IPS-18c (cell line): Measurements from ENCODE around the gene ERG.

Experiments
- H3K4me3 ChIP-seq: 2 replicates; pipeline ENCODE4 v1.7.0; 2013; ENCODE audit warnings: low read depth, mild to moderate bottlenecking, low read length, moderate library complexity; ENCODE audit not compliant: insufficient read depth
- H3K9me3 ChIP-seq: one replicate; pipeline ENCODE4 v1.6.1; 2013; ENCODE audit warnings: mild to moderate bottlenecking, low read length, moderate library complexity; ENCODE audit not compliant: control insufficient read depth, insufficient read depth

ERG gene

DNA sequence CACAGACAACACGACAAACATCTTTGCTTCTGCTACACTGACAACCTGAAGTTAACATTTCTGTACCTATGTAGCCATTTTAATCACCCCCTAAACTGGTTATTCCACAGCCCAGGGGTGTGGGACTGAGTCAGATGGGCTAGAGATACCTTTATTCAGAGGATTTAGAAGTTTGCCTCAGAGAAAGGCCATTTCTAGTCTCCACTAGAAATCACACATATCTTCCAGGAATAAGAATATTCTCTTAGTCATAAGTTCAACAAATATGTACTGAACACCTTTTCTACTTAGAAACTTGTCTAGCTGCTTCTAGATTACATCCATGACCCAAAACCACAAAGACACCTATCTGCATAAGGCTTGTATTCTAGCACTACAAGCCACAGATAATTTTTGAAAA is 38.8 kb downstream of the ERG start:
- H3K4me3 ChIP-seq, result no peak overlapping the region
- no peaks in the 10 kb centered on the region for H3K9me3 ChIP-seq

DNA sequence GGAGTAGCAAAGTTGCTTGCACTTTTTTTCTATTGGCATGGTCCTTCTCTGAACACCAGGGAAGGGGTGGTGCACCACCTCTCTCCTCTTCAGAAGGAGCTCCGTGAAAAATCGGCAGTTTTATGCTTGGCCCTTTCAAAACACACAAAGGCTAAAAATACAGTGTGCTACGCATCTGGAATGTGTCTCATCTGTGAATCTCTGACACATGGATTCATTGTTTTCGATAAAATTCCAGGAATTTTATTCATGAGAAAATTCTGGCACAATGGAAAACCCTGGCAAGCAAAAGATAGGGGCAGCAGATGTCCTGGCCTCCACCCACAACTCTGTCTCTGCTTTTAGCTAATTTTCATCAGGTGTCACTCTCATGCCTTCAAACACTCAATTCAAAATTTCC is 42.9 kb downstream of the ERG start:
- Histone ChIP-seq H3K9me3 (no peaks in the 10 kb centered on the region), H3K4me3 (no peak overlapping the region)

GRCh38 chr21:38454702-38455101 is 43.6 kb downstream of the ERG start:
- no peaks in the 10 kb centered on the region for H3K9me3 ChIP-seq
- H3K4me3 ChIP-seq, result no peak overlapping the region

DNA sequence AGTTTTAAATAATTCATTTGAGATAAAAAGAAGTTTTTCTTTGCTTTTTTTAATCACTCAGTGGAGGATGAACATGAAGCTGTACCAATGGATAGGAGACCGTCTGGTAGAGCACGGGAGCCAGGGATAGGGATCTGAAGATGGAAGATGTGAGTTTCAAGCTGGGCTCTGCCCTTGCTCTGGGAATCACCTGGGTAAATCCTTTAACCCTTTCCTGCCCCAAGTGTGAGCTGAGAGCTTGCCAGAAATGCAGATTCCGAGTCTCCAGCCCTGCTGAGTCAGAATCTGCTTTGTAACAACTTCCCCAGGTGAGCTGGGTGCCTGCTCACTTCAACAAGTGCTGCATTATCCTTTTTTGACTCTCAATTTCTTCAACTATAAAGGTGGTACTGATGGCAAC is 44.1 kb downstream of the ERG start:
- no peak overlapping the region for H3K4me3 ChIP-seq
- no peaks in the 10 kb centered on the region for H3K9me3 ChIP-seq

GRCh38 chr21:38448671-38449385 is 49.4 kb downstream of the ERG start:
- Histone ChIP-seq H3K9me3 (no peaks in the 10 kb centered on the region), H3K4me3 (no peak overlapping the region)

DNA sequence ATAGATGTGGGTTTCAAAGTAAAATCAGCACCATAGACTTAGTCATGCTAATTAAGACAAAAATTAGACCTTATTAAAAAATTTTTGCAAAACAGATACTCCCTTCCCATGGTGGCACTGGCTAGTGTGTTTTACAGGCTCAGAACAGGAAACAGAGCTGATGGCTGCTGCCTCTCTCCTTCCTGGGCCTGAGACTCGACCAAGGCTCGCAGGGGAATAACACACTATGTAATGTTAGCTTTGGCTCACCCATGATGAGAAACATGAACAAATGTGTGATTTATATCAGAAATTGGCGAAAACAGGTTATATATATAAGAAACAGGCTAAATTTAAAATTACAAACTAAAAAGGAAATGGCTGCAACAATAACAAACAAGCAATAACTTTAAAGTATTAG is 50.7 kb downstream of the ERG start:
- Histone ChIP-seq H3K4me3 (no peak overlapping the region), H3K9me3 (no peaks in the 10 kb centered on the region)

- Histone ChIP-seq H3K4me3 (no peak overlapping the region), H3K9me3 (no peaks in the 10 kb centered on the region)
Measured at GRCh38 chr21:38444691-38445090, 53.6 kb downstream of the ERG start.

DNA sequence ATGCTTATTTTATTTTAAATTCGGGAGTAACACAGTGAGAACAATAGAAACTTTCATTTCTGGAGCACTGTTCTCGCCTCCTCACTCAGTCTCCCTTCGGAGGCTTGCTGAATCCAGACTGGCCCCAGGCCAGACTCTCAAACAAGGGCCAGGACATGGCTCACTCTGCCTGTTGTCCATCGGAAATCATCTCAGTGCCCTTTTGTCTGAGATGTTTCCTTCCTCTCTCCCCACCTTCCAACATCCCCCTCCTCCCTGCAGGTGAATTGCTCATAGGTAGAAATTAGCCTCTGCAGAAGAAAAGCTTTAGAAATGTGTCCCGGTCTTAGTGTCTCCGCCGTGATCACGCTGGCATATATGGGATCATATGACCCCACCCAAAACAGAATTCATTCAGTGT is 55.2 kb downstream of the ERG start:
- no peaks in the 10 kb centered on the region for H3K9me3 ChIP-seq

GRCh38 chr21:38441153-38441552 is 57.1 kb downstream of the ERG start:
- Histone ChIP-seq H3K4me3 (no peak overlapping the region), H3K9me3 (no peaks in the 10 kb centered on the region)

More for the DNA sequence above, 55.2 kb downstream of the ERG start:
- H3K4me3 ChIP-seq, result no peak overlapping the region

GRCh38 chr21:38440746-38441145 is 57.5 kb downstream of the ERG start:
- Histone ChIP-seq H3K4me3 (no peak overlapping the region), H3K9me3 (no peaks in the 10 kb centered on the region)

DNA sequence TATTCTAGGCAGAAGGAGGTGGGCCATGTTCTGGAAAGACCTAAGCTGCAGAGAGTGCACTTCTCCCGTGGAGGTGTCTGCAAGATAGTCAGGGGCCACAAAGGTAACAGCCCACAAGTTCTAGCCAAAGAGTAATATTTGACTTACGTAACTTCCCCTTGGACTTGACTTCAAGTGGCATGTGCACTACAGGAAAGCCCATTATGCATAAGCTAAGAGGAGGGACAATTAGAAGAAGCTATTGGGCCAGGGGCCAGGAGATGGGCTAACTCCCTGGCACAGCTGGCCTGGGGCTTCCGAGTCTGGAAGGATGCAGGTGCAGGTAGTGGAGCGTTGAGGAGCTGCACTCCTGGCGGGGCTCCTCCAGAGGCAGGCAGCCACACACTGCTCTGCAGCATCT is 58.3 kb downstream of the ERG start:
- H3K9me3 ChIP-seq, result no peaks in the 10 kb centered on the region
- H3K4me3 ChIP-seq, result no peak overlapping the region

- H3K4me3 ChIP-seq, result no peak overlapping the region
- H3K9me3 ChIP-seq, result no peaks in the 10 kb centered on the region
Measured at GRCh38 chr21:38439426-38439825, 58.9 kb downstream of the ERG start.

DNA sequence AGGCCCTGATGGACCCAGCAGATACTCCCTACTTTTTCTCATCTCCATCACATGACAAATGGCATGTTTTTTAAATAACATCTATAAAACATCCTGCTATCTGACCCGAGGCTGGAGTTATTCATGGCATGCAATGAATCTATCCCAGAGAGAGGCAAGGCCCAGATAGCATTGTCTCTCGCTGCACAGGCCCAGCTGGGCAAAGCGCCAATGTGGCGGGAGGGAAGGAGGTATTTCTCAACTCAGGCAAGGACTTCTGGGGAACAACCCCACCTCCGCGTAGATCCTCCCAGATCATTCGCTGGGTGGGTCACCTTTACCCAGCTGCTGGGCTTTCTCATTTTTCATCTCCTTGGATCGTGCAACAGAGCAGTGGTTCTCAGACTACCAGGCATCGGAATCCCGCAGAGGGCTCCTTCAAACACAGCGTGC is 59.8 kb downstream of the ERG start:
- Histone ChIP-seq H3K4me3 (no peak overlapping the region), H3K9me3 (no peaks in the 10 kb centered on the region)

DNA sequence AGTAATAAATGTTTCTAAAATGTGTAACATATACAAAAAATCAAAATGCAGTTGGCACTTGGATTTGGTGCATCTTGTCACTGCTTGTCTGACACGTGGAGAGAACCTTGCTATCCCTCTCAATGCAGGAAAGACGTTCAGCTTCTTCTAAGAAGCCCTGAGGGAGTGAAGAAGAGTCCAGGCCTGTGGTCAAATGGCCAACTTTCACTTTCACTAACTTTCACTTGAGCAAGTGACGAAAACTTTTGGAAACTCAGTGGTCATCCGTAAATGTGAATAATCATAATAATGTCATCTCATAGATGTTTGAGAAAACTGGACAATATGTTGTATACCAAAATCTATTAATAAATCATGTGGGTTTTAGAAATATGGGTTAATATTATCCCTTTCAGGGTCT is 61.9 kb downstream of the ERG start:
- no peak overlapping the region for H3K4me3 ChIP-seq
- no peaks in the 10 kb centered on the region for H3K9me3 ChIP-seq

DNA sequence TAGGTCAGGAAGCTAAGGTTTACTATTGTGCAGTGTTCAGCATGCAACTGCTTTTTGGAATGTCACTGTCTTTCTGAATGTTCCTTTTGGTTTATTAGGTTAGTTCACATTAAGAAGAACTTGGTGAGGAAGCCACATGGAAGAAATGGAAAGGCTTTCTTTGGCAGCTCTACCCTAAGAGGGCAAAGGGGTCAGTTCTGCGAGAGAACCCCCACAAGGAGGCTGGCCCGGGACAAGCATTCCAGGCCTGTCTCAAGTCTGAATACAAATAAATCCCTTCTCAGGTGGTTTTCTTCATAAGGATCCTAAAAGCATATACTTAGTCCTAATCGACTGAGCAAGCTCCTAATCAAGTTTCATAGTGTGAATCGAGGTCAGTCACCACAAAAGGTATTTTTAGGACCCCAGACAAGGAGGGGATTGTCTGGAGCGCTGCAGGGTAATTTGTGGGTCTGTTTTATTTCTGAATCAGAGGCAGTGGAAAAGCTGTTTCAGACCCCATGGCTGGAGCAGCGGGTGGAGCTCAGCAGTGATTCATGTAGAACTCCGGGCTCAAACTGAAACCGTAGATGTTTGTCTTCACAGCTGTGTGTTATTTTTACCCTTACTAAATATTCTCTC is 63.3 kb downstream of the ERG start:
- Histone ChIP-seq H3K4me3 (no peak overlapping the region), H3K9me3 (no peaks in the 10 kb centered on the region)

DNA sequence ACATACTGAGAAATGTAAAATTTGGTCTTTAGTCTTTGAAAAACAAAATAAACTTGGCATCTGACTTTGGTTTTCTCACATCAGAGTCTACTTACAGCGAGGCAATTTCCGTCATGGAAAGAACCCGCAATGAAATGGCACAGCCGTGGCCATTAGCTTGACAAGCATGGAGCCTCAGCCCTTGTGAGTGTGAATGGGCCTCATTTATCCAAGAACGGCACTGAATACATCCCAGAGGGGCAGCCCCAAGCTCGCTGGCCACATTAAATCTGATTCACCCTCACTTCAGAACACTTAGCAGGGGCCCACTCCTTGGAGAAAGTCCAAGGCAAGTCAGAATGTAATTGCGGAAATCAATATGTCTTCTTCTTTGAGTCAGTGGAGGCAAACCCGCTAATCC is 64.8 kb downstream of the ERG start:
- Histone ChIP-seq H3K4me3 (no peak overlapping the region), H3K9me3 (no peaks in the 10 kb centered on the region)

DNA sequence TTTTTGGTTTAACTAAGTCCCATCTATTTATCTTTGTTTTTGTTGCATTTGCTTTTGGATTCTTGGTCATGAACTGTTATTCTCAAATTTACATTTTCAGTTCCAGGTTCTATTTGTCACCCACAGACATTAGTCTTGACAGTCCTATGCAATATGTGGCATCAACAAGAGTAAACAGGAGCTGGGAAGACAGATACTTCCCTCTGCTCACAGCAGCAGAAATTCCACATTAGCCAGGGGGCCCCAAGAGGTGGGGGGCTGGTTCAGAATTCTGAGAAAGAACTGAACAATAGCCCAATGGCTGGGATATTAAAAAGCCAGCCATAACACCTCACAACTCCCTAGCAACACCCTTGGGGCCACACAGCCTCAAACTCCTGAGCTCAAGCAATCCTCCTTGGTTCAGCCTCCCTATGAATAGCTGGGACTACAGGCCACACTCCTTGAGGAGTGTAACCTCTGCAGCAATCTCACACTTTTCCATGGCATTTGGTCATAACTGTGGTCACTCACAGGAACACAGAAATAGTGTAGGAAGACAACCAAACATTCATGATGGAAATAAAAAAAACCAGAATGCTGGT is 67.8 kb downstream of the ERG start:
- Histone ChIP-seq H3K4me3 (no peak overlapping the region), H3K9me3 (no peaks in the 10 kb centered on the region)

GRCh38 chr21:38429011-38429410 is 69.3 kb downstream of the ERG start:
- no peak overlapping the region for H3K4me3 ChIP-seq
- H3K9me3 ChIP-seq, result no peaks in the 10 kb centered on the region
